Mammary epithelial cell (primary cell): Measurements from ENCODE around the gene F12.

Source experiments
- CTCF ChIP-seq, 2 donors: IDR thresholded peaks in 1 of 2; conservative IDR thresholded peaks in 1 of 2; 2 replicates each; pipeline ENCODE4 v1.5.1; 2011 to 2012; ENCODE audit warnings: inconsistent platforms in 2 of 2, low read length in 2 of 2, mild to moderate bottlenecking in 2 of 2, control low read depth in 1 of 2, low read depth in 1 of 2; ENCODE audit not compliant: insufficient read depth in 1 of 2; ENCODE audit errors: extremely low read depth in 1 of 2
- EZH2 ChIP-seq: IDR thresholded peaks from 2 replicates; pipeline ENCODE4 v1.6.1; 2012; ENCODE audit warnings: low read length, inconsistent platforms, borderline replicate concordance

DNA sequence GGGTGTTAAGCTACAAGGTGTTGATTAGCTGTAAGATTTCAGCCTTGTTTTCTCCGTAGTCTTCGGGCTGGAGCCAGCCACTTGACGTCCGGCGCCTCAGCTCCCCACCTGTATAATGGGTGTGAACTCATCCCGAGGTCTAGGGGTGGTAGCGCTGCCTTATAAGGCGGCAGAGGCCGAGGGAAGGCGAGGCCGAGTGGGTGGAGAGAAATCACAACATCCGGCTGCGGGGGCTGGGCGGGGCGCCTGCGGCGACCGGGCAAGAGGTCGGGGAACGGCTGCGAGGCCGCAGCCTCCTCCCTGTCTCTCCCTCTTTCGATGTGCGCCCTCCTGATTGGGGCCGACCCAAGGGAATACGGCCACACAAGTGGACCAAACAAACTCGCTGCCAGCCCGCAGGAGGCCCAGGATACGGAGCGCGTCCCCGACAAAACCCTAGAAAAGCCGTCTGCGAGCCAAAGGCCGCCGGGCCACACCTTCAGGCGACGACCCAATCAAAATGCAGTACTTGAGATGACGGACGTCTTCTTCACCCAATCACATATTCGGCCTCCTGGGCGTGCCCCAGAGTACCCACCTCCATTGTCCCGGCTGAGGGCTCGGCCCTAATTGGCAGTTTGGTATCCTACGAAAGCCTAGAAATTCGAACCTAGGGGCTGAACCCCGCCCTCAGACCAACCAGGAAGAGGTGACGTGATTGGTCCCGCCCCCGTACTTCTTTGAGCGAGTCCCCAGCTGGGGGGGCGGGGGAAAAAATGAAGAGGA lies 16.6 kb upstream of the F12 start:
- TF ChIP-seq CTCF (conservative IDR thresholded peaks at IDR 0.05 in 1 of 2, IDR thresholded peaks at IDR 0.05 in 1 of 2; ENCODE audit: extremely low read depth in 1 of 2, insufficient read depth in 1 of 2, low read depth in 1 of 2, low read length in 2 of 2) (no peak), EZH2 (no peak)
